ENCODE results near the gene CRYBG1. TPM values are rescaled to one million over a fixed set of nuclear protein-coding genes. Genes with fewer than 3 reads are reported as not detected.
A peak's percentile ranks its signal among the peaks of the same experiment; 100 is the strongest.

CRYBG1 gene
- total and polyA plus RNA-seq, 2 of the 13 experiments (the other 11 are each of a cell fraction or from before 2014, with no cell fraction given): 10.1 to 21.9 TPM

DNA sequence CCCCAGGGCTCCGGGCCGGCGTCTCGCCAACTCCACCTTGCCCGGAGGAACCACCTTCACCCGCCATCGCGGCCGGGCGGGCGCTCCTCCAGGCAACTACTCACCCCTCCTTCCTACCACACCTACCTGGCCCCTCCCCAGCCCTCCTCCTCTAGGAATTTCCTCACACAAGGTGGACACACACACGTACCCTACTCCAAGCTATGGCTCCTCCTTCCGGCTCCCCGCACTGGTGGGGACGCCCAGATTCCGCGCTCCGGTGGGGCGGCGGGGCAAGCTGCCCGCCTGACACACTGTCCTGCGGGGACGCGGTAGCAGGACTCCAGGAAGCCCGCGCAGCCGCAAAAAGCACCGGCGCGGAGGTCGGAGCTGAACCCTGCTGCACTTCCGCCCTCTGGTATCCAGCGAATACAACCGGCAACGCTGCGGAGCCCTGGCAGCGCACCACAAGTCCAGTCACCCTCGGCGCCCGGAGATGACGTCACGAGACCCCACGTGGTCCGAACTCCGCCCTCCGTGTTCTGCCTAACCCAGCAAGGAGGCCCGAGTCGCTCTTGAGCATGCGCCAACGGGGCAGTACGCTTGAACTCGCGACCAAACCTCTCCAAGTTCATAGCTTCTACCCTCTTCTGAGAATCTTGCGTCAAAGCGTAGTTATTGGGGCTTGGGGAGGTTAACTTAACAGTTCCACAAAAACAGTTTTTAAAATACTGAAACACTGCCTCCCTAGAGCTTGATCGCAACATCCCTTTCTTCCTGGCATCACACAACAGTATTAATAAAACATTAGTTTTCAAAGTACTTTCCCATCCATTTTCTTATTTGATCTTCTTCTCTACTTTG lies 35.0 kb upstream of the CRYBG1 start, which contains the start of gene ATG5 (continued):
- TF ChIP-seq KLF12 (CRISPR knock-in tag; IDR thresholded peaks at IDR 0.05; ENCODE audit: borderline replicate concordance): peak; percentile 94; the same call in 1 of the 2 replicates
- TF ChIP-seq FOXA3 (CRISPR knock-in tag; IDR thresholded peaks at IDR 0.05): peak; percentile 70
- peak; percentile 73; the same call in 1 of the 2 replicates for TF ChIP-seq ZNF772 (CRISPR knock-in tag; IDR thresholded peaks at IDR 0.05)

- Histone ChIP-seq H3K4me2 (ENCODE audit: low read depth, low read length) (no peak overlapping the region), H3K9me3 (ENCODE audit: low read length) (no peaks in the 10 kb centered on the region), H3K4me3 (replicated peaks in 1 of 3; ENCODE audit: insufficient read depth in 1 of 3, low read depth in 2 of 3, low read length in 3 of 3) (no peak overlapping the region), H3K4me1 (ENCODE audit: insufficient read depth, low read length) (no peaks in the 10 kb centered on the region), H3K79me2 (ENCODE audit: insufficient read depth, low read length) (no peaks in the 10 kb centered on the region), H2AFZ (ENCODE audit: low read length) (no peak overlapping the region), H4K20me1 (ENCODE audit: insufficient read depth, low read length) (no peaks in the 10 kb centered on the region), H3K9ac (ENCODE audit: insufficient read depth, low read depth, low read length) (no peak overlapping the region), H3K27ac (ENCODE audit: extremely low read length, insufficient read depth, low read length) (no peak overlapping the region), H3K36me3 (replicated peaks in 1 of 2; ENCODE audit: control insufficient read depth in 1 of 2, insufficient read depth in 2 of 2, low read length in 2 of 2) (no peaks in the 10 kb centered on the region), H3K27me3 (ENCODE audit: control insufficient read depth in 1 of 2, insufficient read depth in 2 of 2, low read length in 2 of 2) (peaks cover 1 to 17% of the 10 kb centered on the region in 2 experiments; a peak in 3 of 5 replicates)
- ATAC-seq (peak; percentile 83), DNase-seq (ENCODE audit: low spot score) (peak; percentile 52), FAIRE-seq (peak; percentile 51)
- in situ Hi-C loops (cut with HindIII; ENCODE audit: extremely low pct_ligation_motif_present, low pct_unique_long_range_greater_than_20kb): loop anchor here (10.0 to 25.0 kb wide), 2 partner anchors 230 to 652 kb away; no protein-coding TSS in a partner anchor
- BruUV-seq (replicated peaks): no TSS peak
- intact Hi-C loops (cut with micrococcal nuclease; ENCODE audit: unreplicated experiment): loop anchor here (1.0 to 5.0 kb wide), 4 partner anchors 110 to 644 kb away; no protein-coding TSS in a partner anchor
- CTCF ChIA-PET (ENCODE audit: low intra/inter-chr PET ratio, low total read pairs): interaction anchor here (0.7 to 1.1 kb wide), 2 partner anchors 110 to 232 kb away, joined by 3 to 4 read pairs; no protein-coding TSS in a partner anchor
- POLR2A ChIA-PET: interaction anchor here (1.2 kb wide), 1 partner anchor 9 kb away, joined by 15 read pairs; the partner anchor contains the start of gene ATG5
- WGBS (ENCODE audit: low lambda C conversion rate): 6% methylated on average over 5 of the region's 5 CpGs
- no peak for TF ChIP-seq AHDC1 (CRISPR knock-in tag; IDR thresholded peaks at IDR 0.05; ENCODE audit: borderline replicate concordance)
- TF ChIP-seq SALL1 (CRISPR knock-in tag; IDR thresholded peaks at IDR 0.05): 0 out of 2 replicates have a peak, but pooled peaks have one; percentile 19
- TF ChIP-seq ZNF639 (CRISPR knock-in tag; conservative IDR thresholded peaks at IDR 0.05): no peak
- TF ChIP-seq ATF4 (CRISPR knock-in tag; IDR thresholded peaks at IDR 0.05): no peak
- TF ChIP-seq MAX (IDR thresholded peaks at IDR 0.05): no peak
- no peak for TF ChIP-seq PAWR (CRISPR knock-in tag; IDR thresholded peaks at IDR 0.05; ENCODE audit: borderline replicate concordance)
- peak; percentile 30; the same call in 1 of the 2 replicates for TF ChIP-seq ZNF614 (CRISPR knock-in tag; IDR thresholded peaks at IDR 0.05; ENCODE audit: borderline replicate concordance)
- peak; percentile 72 for TF ChIP-seq TEAD3 (CRISPR knock-in tag; optimal IDR thresholded peaks at IDR 0.05; ENCODE audit: borderline replicate concordance)
Measured at GRCh38 chr6:106334646-106335448, 25.7 kb upstream of the CRYBG1 start.
